H1 (cell line): Measurements from ENCODE around the gene ST8SIA5. TPM values are rescaled to one million over a fixed set of nuclear protein-coding genes. Genes with fewer than 3 reads are reported as not detected.
A peak's percentile ranks its signal among the peaks of the same experiment; 100 is the strongest.

Experiments
- CTCF ChIA-PET: fragments of 300-600 bp; sonication (Branson Sonifier 250); formaldehyde crosslinking; loops from one replicate; lab custom pipeline; 2021; ENCODE audit not compliant: partially characterized antibody; lab: Charles Lee
- POLR2A ChIA-PET: fragments of 300-600 bp; sonication (Branson Sonifier 250); formaldehyde crosslinking; loops from one replicate; lab custom pipeline; 2021; ENCODE audit warnings: inconsistent platforms; ENCODE audit not compliant: partially characterized antibody; lab: Charles Lee
- DNase-seq, 2 experiments: peaks; one replicate each; pipeline versions ENCODE4 v3.0.0 to v3.0.0-alpha.2; 2010 to 2022; ENCODE audit warnings: low spot score in 2 of 2, low read depth in 1 of 2, mixed read lengths in 1 of 2
- FAIRE-seq: peaks from 2 replicates; lab custom pipeline; 2011; peaks lifted over from hg19 to GRCh38; lab: Jason Lieb, UNC
- H2AFZ ChIP-seq: 2 replicates; pipeline ENCODE4 v1.8.1; 2012; ENCODE audit warnings: low read length, inconsistent platforms
- H2AK5ac ChIP-seq: 2 replicates; pipeline ENCODE4 v1.6.1; 2013; ENCODE audit warnings: low read depth, low read length
- H2BK120ac ChIP-seq: replicated peaks from 2 replicates; pipeline ENCODE3; 2013; ENCODE audit warnings: low read depth, low read length, inconsistent platforms
- H2BK12ac ChIP-seq: 2 replicates; pipeline ENCODE4 v1.6.1; 2013; ENCODE audit warnings: low read depth, low read length
- H2BK15ac ChIP-seq: 2 replicates; pipeline ENCODE4 v1.6.1; 2013; ENCODE audit warnings: low read length
- H2BK20ac ChIP-seq: 2 replicates; pipeline ENCODE4 v1.6.1; 2013; ENCODE audit warnings: low read length
- H2BK5ac ChIP-seq: 2 replicates; pipeline ENCODE4 v1.6.1; 2013; ENCODE audit warnings: low read depth, low read length
- H3K14ac ChIP-seq: 2 replicates; pipeline ENCODE4 v1.6.1; 2013; ENCODE audit warnings: inconsistent platforms; ENCODE audit not compliant: insufficient read length
- H3K18ac ChIP-seq: 2 replicates; pipeline ENCODE4 v1.6.1; 2013; ENCODE audit warnings: low read length; ENCODE audit errors: extremely low read depth
- H3K23ac ChIP-seq: 2 replicates; pipeline ENCODE4 v1.6.1; 2013; ENCODE audit warnings: inconsistent platforms; ENCODE audit not compliant: insufficient read length
- H3K23me2 ChIP-seq: 2 replicates; pipeline ENCODE4 v1.6.1; 2013; ENCODE audit warnings: low read depth, low read length
- H3K27ac ChIP-seq: 2 replicates; pipeline ENCODE4 v1.6.1; 2011; ENCODE audit warnings: low read depth, low read length, inconsistent platforms
- H3K27me3 ChIP-seq, 4 experiments: replicated peaks in 1 of 4; 1 replicate in 1 of 4; 2 replicates in 3 of 4; pipeline versions ENCODE4 v1.6.1 to v1.8.1; 2011 to 2013; ENCODE audit warnings: low read length in 3 of 4, mild to moderate bottlenecking in 3 of 4, inconsistent platforms in 2 of 4, mixed read lengths in 2 of 4, moderate library complexity in 1 of 4; ENCODE audit not compliant: control insufficient read depth in 3 of 4, insufficient read depth in 3 of 4; ENCODE audit errors: extremely low read depth in 1 of 4
- H3K36me3 ChIP-seq, 4 experiments: 2 replicates each; pipeline versions ENCODE4 v1.6.1 to v1.8.1; 2011 to 2013; ENCODE audit warnings: mild to moderate bottlenecking in 4 of 4, low read length in 3 of 4, moderate library complexity in 2 of 4, control low read depth in 1 of 4, inconsistent platforms in 1 of 4; ENCODE audit not compliant: insufficient read depth in 4 of 4, control insufficient read depth in 2 of 4
- H3K4ac ChIP-seq: replicated peaks from 2 replicates; pipeline ENCODE3; 2013; ENCODE audit warnings: low read length, low read depth, mixed read lengths, inconsistent platforms; ENCODE audit not compliant: insufficient read length
- H3K4me1 ChIP-seq, 4 experiments: replicated peaks in 1 of 4; 1 replicate in 1 of 4; 2 replicates in 3 of 4; pipeline versions ENCODE4 v1.6.1 to v1.8.1; 2011 to 2013; ENCODE audit warnings: low read length in 3 of 4, inconsistent platforms in 2 of 4, mixed read lengths in 1 of 4; ENCODE audit not compliant: insufficient read depth in 4 of 4, control insufficient read depth in 3 of 4
- H3K4me2 ChIP-seq, 2 experiments: 2 replicates each; pipeline versions ENCODE4 v1.6.1 to v1.8.1; 2011 to 2013; ENCODE audit warnings: low read depth in 2 of 2, low read length in 2 of 2, control low read depth in 1 of 2, inconsistent platforms in 1 of 2, mild to moderate bottlenecking in 1 of 2; ENCODE audit not compliant: insufficient read depth in 1 of 2
- H3K4me3 ChIP-seq, 4 experiments: fragments of 200-600, 300-600 bp in 1 of 4; sonication (generic), shearing (Covaris generic), sonication (Bioruptor Twin) in 1 of 4; 2 replicates each; pipeline versions ENCODE4 v1.5.1 to v1.8.1; 2011 to 2016; ENCODE audit warnings: low read length in 4 of 4, low read depth in 3 of 4, control low read depth in 2 of 4, inconsistent platforms in 2 of 4, mild to moderate bottlenecking in 2 of 4, mixed read lengths in 1 of 4, moderate library complexity in 1 of 4; ENCODE audit not compliant: insufficient read depth in 2 of 4; ENCODE audit errors: extremely low read depth in 1 of 4
- H3K56ac ChIP-seq: replicated peaks from 2 replicates; pipeline ENCODE3; 2013; ENCODE audit warnings: low read depth, mild to moderate bottlenecking, mixed read lengths, low read length, inconsistent platforms; ENCODE audit not compliant: insufficient read length
- H3K79me1 ChIP-seq: 2 replicates; pipeline ENCODE4 v1.6.1; 2013; ENCODE audit warnings: low read depth, low read length, control low read depth
- H3K79me2 ChIP-seq, 2 experiments: 2 replicates each; pipeline versions ENCODE4 v1.6.1 to v1.8.1; 2012 to 2013; ENCODE audit warnings: low read length in 2 of 2, mild to moderate bottlenecking in 2 of 2, inconsistent platforms in 1 of 2; ENCODE audit not compliant: insufficient read depth in 2 of 2, control insufficient read depth in 1 of 2
- H3K9ac ChIP-seq, 4 experiments: replicated peaks in 1 of 4; 1 replicate in 1 of 4; 2 replicates in 3 of 4; pipeline versions ENCODE4 v1.6.1 to v1.8.1; 2011 to 2013; ENCODE audit warnings: low read depth in 3 of 4, low read length in 3 of 4, control low read depth in 2 of 4, mild to moderate bottlenecking in 2 of 4, moderate library complexity in 2 of 4, inconsistent platforms in 1 of 4; ENCODE audit errors: extremely low read depth in 1 of 4
- H3K9me3 ChIP-seq, 2 experiments: 2 replicates each; pipeline versions ENCODE4 v1.6.1 to v1.8.1; 2012 to 2013; ENCODE audit warnings: mild to moderate bottlenecking in 2 of 2, moderate library complexity in 2 of 2, control low read depth in 1 of 2, inconsistent platforms in 1 of 2, low read depth in 1 of 2, low read length in 1 of 2, mixed read lengths in 1 of 2; ENCODE audit not compliant: insufficient read depth in 2 of 2
- H4K20me1 ChIP-seq, 2 experiments: replicated peaks in 1 of 2; 2 replicates each; pipeline versions ENCODE3 to v1.8.1; 2011 to 2013; ENCODE audit warnings: inconsistent platforms in 2 of 2, low read length in 2 of 2, mild to moderate bottlenecking in 1 of 2; ENCODE audit not compliant: insufficient read depth in 2 of 2, control insufficient read depth in 1 of 2
- H4K5ac ChIP-seq: 2 replicates; pipeline ENCODE4 v1.6.1; 2013; ENCODE audit warnings: low read length, low read depth, mixed read lengths, inconsistent platforms; ENCODE audit not compliant: insufficient read length
- H4K8ac ChIP-seq: 2 replicates; pipeline ENCODE4 v1.8.0; 2013; ENCODE audit warnings: mild to moderate bottlenecking, moderate library complexity, low read length, inconsistent platforms; ENCODE audit not compliant: insufficient read depth; ENCODE audit errors: extremely low read depth
- H4K91ac ChIP-seq: replicated peaks from 2 replicates; pipeline ENCODE3; 2013; ENCODE audit warnings: low read length, mixed read lengths, inconsistent platforms; ENCODE audit not compliant: insufficient read length
- BACH1 ChIP-seq: IDR thresholded peaks from 2 replicates; pipeline ENCODE4 v1.6.1; 2012; ENCODE audit warnings: low read length, improper control_type of control experiment
- CBX8 ChIP-seq: fragments of 300-800, 300-1000 bp; sonication (generic); IDR thresholded peaks from 2 replicates; pipeline ENCODE4 v1.7.1; 2016; ENCODE audit warnings: low read depth, low read length, borderline replicate concordance
- CREB1 ChIP-seq: IDR thresholded peaks from 2 replicates; pipeline ENCODE4 v1.6.1; 2012; ENCODE audit warnings: inconsistent platforms
- EGR1 ChIP-seq: IDR thresholded peaks from 2 replicates; pipeline ENCODE4 v1.6.1; 2011; ENCODE audit warnings: low read depth, low read length, borderline replicate concordance
- KDM4A ChIP-seq: IDR thresholded peaks from one replicate; pipeline ENCODE4 v1.7.1; 2012; ENCODE audit warnings: low read depth, mild to moderate bottlenecking, moderate library complexity, low read length, inconsistent platforms; ENCODE audit not compliant: severe bottlenecking
- NRF1 ChIP-seq: IDR thresholded peaks from 2 replicates; pipeline ENCODE4 v1.6.1; 2011; ENCODE audit warnings: mild to moderate bottlenecking, low read depth, low read length, improper control_type of control experiment
- PHF8 ChIP-seq: fragments of 200-600 bp; sonication (generic); conservative IDR thresholded peaks from 2 replicates; pipeline ENCODE4 v1.7.1; 2012; ENCODE audit warnings: low read depth, mild to moderate bottlenecking, inconsistent platforms, low read length, moderate library complexity
- POLR2AphosphoS5 ChIP-seq: IDR thresholded peaks from 2 replicates; pipeline ENCODE4 v1.6.1; 2011; ENCODE audit warnings: low read depth, low read length
- POU5F1 ChIP-seq: IDR thresholded peaks from 2 replicates; pipeline ENCODE4 v1.6.1; 2011; ENCODE audit warnings: low read depth, mild to moderate bottlenecking, low read length, moderate library complexity
- RBBP5 ChIP-seq: IDR thresholded peaks from 2 replicates; pipeline ENCODE4 v1.7.1; 2012; ENCODE audit warnings: low read depth, mild to moderate bottlenecking, inconsistent platforms, low read length, moderate library complexity, borderline replicate concordance
- RFX5 ChIP-seq: IDR thresholded peaks from 2 replicates; pipeline ENCODE4 v1.6.1; 2011; ENCODE audit warnings: low read depth, low read length, improper control_type of control experiment, borderline replicate concordance
- RNF2 ChIP-seq: fragments of 200-900, 300-1000 bp; sonication (generic); IDR thresholded peaks from 2 replicates; pipeline ENCODE4 v1.7.1; 2016; ENCODE audit warnings: borderline replicate concordance, low read depth, mild to moderate bottlenecking, antibody characterized with exemption, low read length; ENCODE audit not compliant: poor library complexity, severe bottlenecking; ENCODE audit errors: missing control alignments
- SP1 ChIP-seq: IDR thresholded peaks from 2 replicates; pipeline ENCODE4 v1.6.1; 2011; ENCODE audit warnings: low read depth, low read length
- WGBS, 2 experiments: shearing (Covaris generic) in 1 of 2; methylation state at CpG; one replicate each; pipeline versions ENCODE4 v1.1.6 to v1.1.7; 2013 to 2015; ENCODE audit warnings: low lambda C conversion rate in 2 of 2, mixed read lengths in 2 of 2, inconsistent platforms in 1 of 2, low coverage in 1 of 2, missing lambda C conversion rate in 1 of 2; ENCODE audit not compliant: insufficient replicate concordance in 2 of 2, insufficient coverage in 1 of 2, insufficient read length in 1 of 2; ENCODE audit errors: extremely low coverage in 1 of 2, missing lambda C conversion rate in 1 of 2; 5-methylcytosine and 5-hydroxymethylcytosine counted together
- polyA plus RNA-seq, 7 experiments: library from polyadenylated mRNA; depleted of rRNA in 3 of 7; stranded (reverse) in 5 of 7; unstranded in 2 of 7; fragments of >200 nt in 5 of 7; fragments of 200-250 nt in 2 of 7; gene quantifications; 1 replicate in 5 of 7; 2 replicates in 1 of 7; 4 replicates in 1 of 7; pipeline versions ENCODE4 v1.2.1 to v1.2.3, GENCODE V29; 2011 to 2013; ENCODE audit warnings: missing spikeins in 2 of 7, mixed read lengths in 2 of 7
- total RNA-seq: library from RNA; stranded (reverse); fragmentation: NEBNext Ultra II Directional; extraction: Animal tissue kit (Norgen Biotek cat#: 25700); gene quantifications from 2 replicates; pipeline ENCODE4 v1.2.1, GENCODE V29; 2021

Gene ST8SIA5
- total and polyA plus RNA-seq, 2 of the 8 experiments (the other 6 are each of a cell fraction or from before 2014, with no cell fraction given): 2.4 to 6.3 TPM

DNA sequence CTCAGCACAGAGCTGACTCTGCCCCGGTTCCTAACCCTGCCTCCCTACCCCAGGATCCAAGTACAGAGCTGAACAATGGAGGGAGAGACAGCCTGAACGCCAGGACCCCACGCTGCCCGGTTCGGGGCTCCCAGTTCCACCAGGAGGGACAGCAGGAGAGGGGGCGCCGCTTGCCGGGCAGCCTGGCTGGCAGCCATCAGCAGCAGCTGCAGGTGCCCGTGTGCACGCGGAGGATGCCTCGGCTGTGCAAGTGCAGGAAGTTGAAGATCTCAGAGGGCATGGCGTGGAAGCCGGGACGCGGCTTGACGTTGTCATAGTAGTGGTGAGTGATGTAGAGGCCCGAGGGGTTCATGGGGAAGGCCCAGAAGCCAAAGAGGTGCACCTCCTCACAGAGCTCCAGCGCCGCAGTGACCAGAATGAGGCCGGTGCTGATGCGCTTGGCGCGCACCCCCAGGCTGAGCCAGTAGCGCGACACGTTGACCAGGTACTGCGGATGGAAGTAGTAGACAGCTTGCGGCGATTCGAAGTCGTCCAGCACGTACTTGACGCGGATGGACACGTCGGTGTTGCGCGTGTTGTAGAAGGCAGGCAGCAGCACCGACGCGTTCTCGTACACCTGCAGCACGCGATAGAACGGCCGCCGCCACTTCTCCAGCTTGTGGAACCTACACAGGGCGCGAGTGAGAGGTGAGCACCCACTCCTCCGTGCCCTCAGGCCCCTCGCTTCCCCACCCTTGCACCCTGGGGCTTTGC, 76.8 kb downstream of the ST8SIA5 start:
- Histone ChIP-seq H4K8ac (peak overlapping the region; percentile 29; the same call in 1 of the 2 replicates), H3K79me2 (no peaks in the 10 kb centered on the region), H3K4me2 (no peak overlapping the region), H2BK120ac (no peak overlapping the region), H2BK5ac (no peak overlapping the region), H2BK15ac (no peak overlapping the region), H3K23ac (no peak overlapping the region), H3K27me3 (no peaks in the 10 kb centered on the region), H2BK20ac (no peak overlapping the region), H3K9ac (no peak overlapping the region), H3K79me1 (no peaks in the 10 kb centered on the region), H3K23me2 (no peaks in the 10 kb centered on the region), H3K9me3 (no peaks in the 10 kb centered on the region), H3K4me3 (no peak overlapping the region), H2AK5ac (no peak overlapping the region), H3K4ac (no peak overlapping the region), H3K4me1 (peaks cover 0 to 4% (median 2%) of the 10 kb centered on the region in 4 experiments; a peak in 4 of 7 replicates), H4K20me1 (peaks cover 0 to 3% of the 10 kb centered on the region in 2 experiments), H2AFZ (no peak overlapping the region), H3K36me3 (no peaks in the 10 kb centered on the region), H3K56ac (no peak overlapping the region), H3K18ac (no peak overlapping the region), H4K91ac (no peak overlapping the region), H2BK12ac (no peak overlapping the region), H3K14ac (no peak overlapping the region), H4K5ac (no peak overlapping the region), H3K27ac (no peak overlapping the region)
- DNase-seq (no peak), FAIRE-seq (no peak)
- ChIA-PET POLR2A (interaction anchor here (0.9 kb wide), 1 partner anchor 171 kb away, joined by 3 read pairs; no protein-coding TSS in a partner anchor), CTCF (interaction anchor here (0.8 to 5.7 kb wide), 6 partner anchors 8 to 370 kb away, joined by 3 to 38 read pairs (median 4); no protein-coding TSS in a partner anchor)
- 95% methylated on average over 52 of the region's 52 CpGs; no CpG with 5 or more reads in 1 of the 2 experiments for WGBS, 2 experiments
- TF ChIP-seq KDM4A (no peak), PHF8 (no peak), EGR1 (no peak), NRF1 (no peak), CBX8 (no peak), RNF2 (no peak), POU5F1 (no peak), BACH1 (no peak), SP1 (no peak), CREB1 (no peak), POLR2AphosphoS5 (no peak), RBBP5 (no peak), RFX5 (no peak)
